HepG2 (cell line): ENCODE data around the gene ACP2.

ENCODE experiments used
- DPF2 ChIP-seq: sonication (generic); formaldehyde crosslinking; IDR thresholded peaks from 2 replicates; pipeline ENCODE4 v1.4.0; 2020; ENCODE audit warnings: mild to moderate bottlenecking, low read depth, missing genetic modification reagents, borderline replicate concordance
- ETS1 ChIP-seq: sonication (generic); formaldehyde crosslinking; IDR thresholded peaks from 2 replicates; pipeline ENCODE4 v1.4.0; 2020; ENCODE audit warnings: missing genetic modification reagents
- POLR2A ChIP-seq, 2 experiments: IDR thresholded peaks; 2 replicates each; pipeline ENCODE4 v1.6.1; 2011; ENCODE audit warnings: low read depth in 2 of 2, low read length in 2 of 2, mild to moderate bottlenecking in 1 of 2, moderate library complexity in 1 of 2; ENCODE audit not compliant: insufficient read depth in 1 of 2
- RNF2 ChIP-seq: fragments of 450-650 bp; conservative IDR thresholded peaks from 2 replicates; pipeline ENCODE4 v1.6.1; 2016; ENCODE audit warnings: low read depth
- TBP ChIP-seq: sonication (generic); formaldehyde crosslinking; IDR thresholded peaks from 2 replicates; pipeline ENCODE4 v1.5.0; 2020; ENCODE audit warnings: missing genetic modification reagents
- ZFP36 ChIP-seq: fragments of 150-350 bp; IDR thresholded peaks from 2 replicates; pipeline ENCODE4 v1.6.1; 2018; ENCODE audit warnings: borderline replicate concordance, low read length, low read depth; ENCODE audit not compliant: partially characterized antibody
- ZNF614 ChIP-seq: IDR thresholded peaks from 2 replicates; pipeline ENCODE4 v1.6.1; 2018; ENCODE audit warnings: missing biosample characterization, missing genetic modification reagents, inconsistent platforms, borderline replicate concordance
- TF ChIP-seq, protein P1 (sequence below): sonication (generic); formaldehyde crosslinking; IDR thresholded peaks from 2 replicates; pipeline ENCODE4 v1.8.0; 2022; ENCODE audit warnings: missing genetic modification reagents, low read depth, mild to moderate bottlenecking, borderline replicate concordance

- TF ChIP-seq RNF2 (no peak), POLR2A (IDR thresholded peaks at IDR 0.05; ENCODE audit: insufficient read depth in 1 of 2, low read depth in 2 of 2, low read length in 2 of 2) (no peak), DPF2 (CRISPR knock-in tag) (no peak), TBP (CRISPR knock-in tag) (no peak), ZFP36 (no peak), ZNF614 (no peak), ETS1 (CRISPR knock-in tag) (no peak)
- TF ChIP-seq, protein P1, sequence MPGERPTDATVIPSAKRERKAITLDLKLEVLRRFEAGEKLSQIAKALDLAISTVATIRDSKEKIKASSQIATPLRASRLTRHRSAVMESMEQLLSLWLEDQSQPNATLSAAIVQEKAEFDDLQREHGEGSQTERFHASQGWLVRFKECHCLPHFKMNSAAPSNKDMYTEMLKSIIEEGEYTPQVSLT (CRISPR knock-in tag): no peak
These were observed 25.9 kb downstream of the ACP2 start for GRCh38 chr11:47222696-47223095.
